Ovary (tissue), 9 donors: ENCODE data around the gene FTMT. TPM values are rescaled to one million over a fixed set of nuclear protein-coding genes. Genes with fewer than 3 reads are reported as not detected.

Source experiments
- DNase-seq, 5 donors: peaks; one replicate each; pipeline ENCODE4 v3.0.0-alpha.2; 2019 to 2020
- H3K27ac ChIP-seq, 2 donors: fragments of 200-600 bp; one replicate each; pipeline versions ENCODE4 v1.5.1 to v1.8.0; 2019 to 2022
- H3K27me3 ChIP-seq: fragments of 200-600 bp; one replicate; pipeline ENCODE4 v1.8.0; 2022
- H3K36me3 ChIP-seq: fragments of 200-600 bp; sonication (generic); one replicate; pipeline ENCODE4 v1.5.1; 2019
- H3K4me1 ChIP-seq: one replicate; pipeline ENCODE4 v1.8.1; 2013; ENCODE audit warnings: mild to moderate bottlenecking, moderate library complexity; ENCODE audit not compliant: insufficient read depth
- H3K4me3 ChIP-seq: fragments of 200-600 bp; sonication (generic); one replicate; pipeline ENCODE4 v1.5.1; 2017
- H3K9me3 ChIP-seq, 2 donors: fragments of 200-600 bp in 1 of 2; sonication (generic) in 1 of 2; one replicate each; pipeline versions ENCODE4 v1.5.1 to v1.8.1; 2013 to 2019; ENCODE audit warnings: mild to moderate bottlenecking in 1 of 2, moderate library complexity in 1 of 2
- CTCF ChIP-seq, 3 donors: fragments of 450-650 bp in 2 of 3; fragments of 200-600 bp in 1 of 3; IDR thresholded peaks; one replicate each; pipeline versions ENCODE4 v1.5.1 to v1.8.0; 2016 to 2022; ENCODE audit warnings: antibody characterized with exemption in 3 of 3, mild to moderate bottlenecking in 1 of 3
- EP300 ChIP-seq: sonication (generic); formaldehyde crosslinking; IDR thresholded peaks from one replicate; pipeline ENCODE4 v1.6.1; 2017; ENCODE audit warnings: antibody characterized with exemption
- POLR2A ChIP-seq: fragments of 450-650 bp; IDR thresholded peaks from one replicate; pipeline ENCODE4 v1.6.1; 2017; ENCODE audit warnings: antibody characterized with exemption, mild to moderate bottlenecking, moderate library complexity
- WGBS, 3 donors: extraction: QIAGEN DNeasy Blood & Tissue Kit in 1 of 3; methylation state at CpG; one replicate each; pipeline versions ENCODE4 v1.1.5 to v1.1.7; 2013 to 2017; 5-methylcytosine and 5-hydroxymethylcytosine counted together
- intact Hi-C, 4 donors: fragments of 100-400 bp; cut with DNase I; formaldehyde crosslinking; loops; one replicate each; pipeline versions ENCODE4 v1.11.0 to v1.15.1; 2022 to 2023
- polyA plus RNA-seq, 2 donors: library from polyadenylated mRNA; stranded (reverse); fragments of 200-250 nt in 1 of 2; fragments of 350-450 nt in 1 of 2; fragmentation: Illumina TruSeq in 1 of 2; extraction: RNeasy Lipid Tissue Mini Kit (QIAGEN cat#74804) in 1 of 2; gene quantifications; one replicate each; pipeline ENCODE4 v1.2.3, GENCODE V29; 2013 to 2014
- total RNA-seq, 7 donors: library from RNA; depleted of rRNA in 2 of 7; stranded (reverse); fragments of >200 nt in 2 of 7; fragmentation: NEBNext Ultra II Directional in 3 of 7; extraction: Animal tissue kit (Norgen Biotek cat#: 25700) in 3 of 7; gene quantifications; one replicate each; pipeline versions ENCODE4 v1.1.0 to v1.2.4, GENCODE V29; 2016 to 2023
- donor health status: DM: no; HTN: no; CAD: no; lungs with moderate emphysema.
- donor health status: DM: no; HTN: no; CAD: no.
- donor health status: Bipolar disorder and iron deficiency.
- donor health status: DM: yes; HTN: yes; CAD: no.
- donor health status: DM: no; HTN: no; CAD: no.
- donor health status: DM: yes; HTN: yes; CAD: no.

Gene FTMT
- total and polyA plus RNA-seq, 9 donors = not detected

- H3K9me3 ChIP-seq = no peaks in the 10 kb centered on the region
- no peak for TF ChIP-seq CTCF (IDR thresholded peaks at IDR 0.05)
- TF ChIP-seq POLR2A = no peak
- TF ChIP-seq EP300 = no peak
- WGBS, 3 donors = 15 to 44% (median 20%) methylated on average over 2 of the region's 2 CpGs
- no peaks in the 10 kb centered on the region for H3K4me1 ChIP-seq
- DNase-seq = no peak
- no peaks in the 10 kb centered on the region for H3K27me3 ChIP-seq
- H3K36me3 ChIP-seq = no peaks in the 10 kb centered on the region
- intact Hi-C loops = no loop called here
- H3K27ac ChIP-seq = no peak overlapping the region
- H3K4me3 ChIP-seq = no peak overlapping the region
These were observed 21.2 kb downstream of the FTMT start for GRCh38 chr5:121872856-121873255.

GRCh38 chr5:121873409-121873808 is 21.7 kb downstream of the FTMT start:
- no peaks in the 10 kb centered on the region for H3K27me3 ChIP-seq
- TF ChIP-seq CTCF (IDR thresholded peaks at IDR 0.05) = no peak
- no peak for TF ChIP-seq EP300
- TF ChIP-seq POLR2A = no peak
- no peaks in the 10 kb centered on the region for H3K4me1 ChIP-seq
- H3K4me3 ChIP-seq = no peak overlapping the region
- H3K27ac ChIP-seq = no peak overlapping the region
- no peaks in the 10 kb centered on the region for H3K36me3 ChIP-seq
- intact Hi-C loops = no loop called here
- DNase-seq = no peak
- WGBS, 3 donors = 36 to 85% (median 57%) methylated on average over 1 of the region's 1 CpG
- no peaks in the 10 kb centered on the region for H3K9me3 ChIP-seq

GRCh38 chr5:121885630-121886029 is 33.9 kb downstream of the FTMT start:
- TF ChIP-seq POLR2A = no peak
- no peak for TF ChIP-seq CTCF (IDR thresholded peaks at IDR 0.05)
- TF ChIP-seq EP300 = no peak
- H3K9me3 ChIP-seq = no peaks in the 10 kb centered on the region
- 26 to 44% (median 30%) methylated on average over 2 of the region's 2 CpGs for WGBS, 3 donors
- DNase-seq = no peak
- H3K27me3 ChIP-seq = no peaks in the 10 kb centered on the region
- H3K36me3 ChIP-seq = no peaks in the 10 kb centered on the region
- no peak overlapping the region for H3K27ac ChIP-seq
- H3K4me3 ChIP-seq = no peak overlapping the region
- intact Hi-C loops = no loop called here
- H3K4me1 ChIP-seq = no peaks in the 10 kb centered on the region

- DNase-seq = no peak
- Histone ChIP-seq H3K36me3 (no peaks in the 10 kb centered on the region), H3K4me1 (no peaks in the 10 kb centered on the region), H3K9me3 (no peaks in the 10 kb centered on the region), H3K27me3 (no peaks in the 10 kb centered on the region), H3K27ac (no peak overlapping the region), H3K4me3 (no peak overlapping the region)
- TF ChIP-seq CTCF (IDR thresholded peaks at IDR 0.05) (no peak), EP300 (no peak), POLR2A (no peak)
- intact Hi-C loops = no loop called here
These were observed 36.0 kb downstream of the FTMT start for GRCh38 chr5:121887727-121888126.
